ENCODE data around the gene GDPD5.

The GDPD5 gene

GRCh38 chr11:75518204-75518549 is 7.6 kb downstream of the GDPD5 start:
- H3K27me3 Mint-ChIP-seq (ENCODE audit: low read depth) = peaks cover 2% of the 10 kb centered on the region
- H3K27ac Mint-ChIP-seq = no peak overlapping the region
- H3K36me3 Mint-ChIP-seq (ENCODE audit: low read depth) = peaks cover 4% of the 10 kb centered on the region
- H3K9me3 Mint-ChIP-seq = no peaks in the 10 kb centered on the region
- no peak overlapping the region for H3K4me3 Mint-ChIP-seq
- H3K4me1 Mint-ChIP-seq (ENCODE audit: low read depth) = peaks cover 13% of the 10 kb centered on the region

DNA sequence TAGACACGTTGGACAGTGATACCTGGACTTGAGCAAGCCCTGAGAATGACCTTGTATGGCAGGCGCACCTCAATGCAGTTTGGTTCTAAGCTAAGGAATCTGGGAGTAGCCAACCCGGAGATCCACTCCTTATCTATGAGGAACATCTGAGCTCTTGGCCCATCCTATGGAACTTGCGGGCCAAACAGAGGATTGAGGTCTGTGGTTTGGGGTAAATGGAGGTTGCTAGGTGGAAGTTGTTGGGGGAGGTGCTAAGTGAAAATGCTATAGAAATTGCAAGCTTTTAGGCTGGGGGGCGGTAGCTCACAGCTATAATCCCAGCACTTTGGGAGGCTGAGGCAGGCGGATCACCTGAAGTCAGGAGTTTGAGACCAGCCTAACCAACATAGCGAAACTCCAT is 8.9 kb downstream of the GDPD5 start:
- H3K4me3 Mint-ChIP-seq = no peak overlapping the region
- H3K27ac Mint-ChIP-seq = peak overlapping the region; percentile 46
- H3K4me1 Mint-ChIP-seq (ENCODE audit: low read depth) = peaks cover 13% of the 10 kb centered on the region

GRCh38 chr11:75516140-75516539 is 9.6 kb downstream of the GDPD5 start:
- peaks cover 16% of the 10 kb centered on the region for H3K4me1 Mint-ChIP-seq (ENCODE audit: low read depth)
- no peak overlapping the region for H3K27ac Mint-ChIP-seq
- H3K27me3 Mint-ChIP-seq (ENCODE audit: low read depth) = no peaks in the 10 kb centered on the region
- H3K36me3 Mint-ChIP-seq (ENCODE audit: low read depth) = peaks cover 4% of the 10 kb centered on the region
- no peak overlapping the region for H3K4me3 Mint-ChIP-seq
- no peaks in the 10 kb centered on the region for H3K9me3 Mint-ChIP-seq

More for the DNA sequence above, 8.9 kb downstream of the GDPD5 start:
- Mint-ChIP-seq H3K36me3 (ENCODE audit: low read depth) (peaks cover 4% of the 10 kb centered on the region), H3K9me3 (no peaks in the 10 kb centered on the region), H3K27me3 (ENCODE audit: low read depth) (no peaks in the 10 kb centered on the region)

GRCh38 chr11:75514596-75514995 is 11.1 kb downstream of the GDPD5 start:
- no peaks in the 10 kb centered on the region for H3K9me3 Mint-ChIP-seq
- peaks cover 4% of the 10 kb centered on the region for H3K36me3 Mint-ChIP-seq (ENCODE audit: low read depth)
- H3K27ac Mint-ChIP-seq = no peak overlapping the region
- H3K4me1 Mint-ChIP-seq (ENCODE audit: low read depth) = peaks cover 16% of the 10 kb centered on the region
- H3K27me3 Mint-ChIP-seq (ENCODE audit: low read depth) = no peaks in the 10 kb centered on the region
- no peak overlapping the region for H3K4me3 Mint-ChIP-seq

GRCh38 chr11:75513250-75513649 is 12.5 kb downstream of the GDPD5 start:
- Mint-ChIP-seq H3K27me3 (ENCODE audit: low read depth) (no peaks in the 10 kb centered on the region), H3K9me3 (no peaks in the 10 kb centered on the region), H3K27ac (no peak overlapping the region), H3K4me3 (no peak overlapping the region), H3K36me3 (ENCODE audit: low read depth) (peaks cover 4% of the 10 kb centered on the region), H3K4me1 (ENCODE audit: low read depth) (peaks cover 17% of the 10 kb centered on the region)

DNA sequence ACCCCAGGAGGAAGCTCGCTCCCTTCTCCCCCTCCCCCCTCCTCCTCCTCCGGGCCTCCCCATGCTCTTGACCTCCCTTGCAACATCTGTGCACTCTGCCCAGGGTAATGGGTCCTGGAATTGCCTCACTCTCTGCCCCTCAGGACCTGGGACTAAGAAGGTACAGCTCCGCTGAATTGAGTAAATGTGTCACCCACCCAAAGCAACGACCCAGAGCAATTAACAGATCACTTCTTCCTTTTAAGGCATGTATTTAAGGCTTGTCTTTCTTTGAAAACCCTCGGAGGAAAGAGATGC is 15.1 kb downstream of the GDPD5 start:
- Mint-ChIP-seq H3K9me3 (no peaks in the 10 kb centered on the region), H3K27ac (no peak overlapping the region), H3K4me1 (ENCODE audit: low read depth) (peaks cover 9% of the 10 kb centered on the region), H3K4me3 (no peak overlapping the region), H3K36me3 (ENCODE audit: low read depth) (no peaks in the 10 kb centered on the region), H3K27me3 (ENCODE audit: low read depth) (no peaks in the 10 kb centered on the region)

GRCh38 chr11:75510004-75510722 is 15.6 kb downstream of the GDPD5 start:
- Mint-ChIP-seq H3K36me3 (ENCODE audit: low read depth) (no peaks in the 10 kb centered on the region), H3K27ac (no peak overlapping the region), H3K27me3 (ENCODE audit: low read depth) (no peaks in the 10 kb centered on the region), H3K4me1 (ENCODE audit: low read depth) (peaks cover 9% of the 10 kb centered on the region), H3K4me3 (no peak overlapping the region), H3K9me3 (no peaks in the 10 kb centered on the region)

DNA sequence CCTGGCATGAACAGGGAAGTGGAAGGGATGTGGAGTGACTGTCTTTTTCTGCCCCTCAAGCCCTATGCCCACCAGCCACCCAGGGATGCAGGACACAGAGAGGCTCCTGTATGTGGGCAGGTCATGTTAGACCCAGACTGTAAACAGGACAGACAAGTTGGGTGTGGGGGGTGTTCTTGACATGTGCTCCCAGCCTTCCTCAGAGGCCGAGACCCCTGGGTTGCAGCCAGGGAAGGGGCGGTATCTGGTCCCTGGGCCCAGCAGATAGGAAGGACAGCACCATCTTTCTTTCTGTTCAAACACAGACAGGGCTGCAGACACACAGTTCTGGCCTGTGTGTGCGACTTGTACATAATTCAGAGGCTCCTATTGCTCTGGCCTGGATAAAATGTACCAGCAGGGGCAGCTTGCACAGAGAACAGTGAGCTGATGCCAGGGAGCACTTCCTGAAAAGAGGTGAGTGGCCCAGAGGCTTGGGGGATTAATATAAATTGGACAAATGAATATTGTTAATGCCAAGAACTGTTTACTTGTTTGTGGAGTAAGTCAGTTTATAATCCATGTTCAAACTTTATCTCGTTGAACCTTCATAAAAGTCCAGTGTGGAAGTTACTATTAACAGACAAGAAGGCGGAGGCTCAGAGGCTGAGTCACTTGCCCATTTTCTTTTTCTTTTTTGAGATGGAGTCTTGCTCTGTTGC is 16.6 kb downstream of the GDPD5 start:
- no peak overlapping the region for H3K27ac Mint-ChIP-seq
- H3K4me3 Mint-ChIP-seq = no peak overlapping the region
- H3K4me1 Mint-ChIP-seq (ENCODE audit: low read depth) = peaks cover 9% of the 10 kb centered on the region
- H3K9me3 Mint-ChIP-seq = no peaks in the 10 kb centered on the region
- no peaks in the 10 kb centered on the region for H3K36me3 Mint-ChIP-seq (ENCODE audit: low read depth)
- H3K27me3 Mint-ChIP-seq (ENCODE audit: low read depth) = no peaks in the 10 kb centered on the region

DNA sequence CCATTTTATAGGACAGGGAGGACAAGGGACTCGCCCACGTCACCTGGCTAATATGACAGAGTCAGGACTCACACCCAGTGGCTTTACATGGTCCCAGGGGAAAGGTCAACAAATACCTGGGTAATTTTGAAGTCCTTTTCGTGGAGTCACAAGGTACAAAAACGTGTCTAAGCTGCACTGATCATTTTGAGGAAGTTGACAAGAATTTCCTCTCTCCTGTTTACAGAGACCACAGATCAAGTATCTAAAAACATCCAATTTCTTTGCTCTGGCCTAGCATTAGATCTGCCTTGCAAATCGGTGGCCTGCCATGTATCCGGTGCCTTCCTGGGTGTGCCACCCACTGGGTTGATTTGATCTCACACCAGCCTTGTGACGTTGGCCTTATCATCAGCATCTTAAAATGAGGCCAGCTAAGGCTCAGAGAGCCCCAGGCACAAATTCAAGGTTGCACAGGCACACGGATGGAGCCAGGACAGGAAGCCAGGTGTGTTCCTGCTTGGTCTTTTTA is 17.6 kb downstream of the GDPD5 start:
- peaks cover 9% of the 10 kb centered on the region for H3K4me1 Mint-ChIP-seq (ENCODE audit: low read depth)
- no peaks in the 10 kb centered on the region for H3K9me3 Mint-ChIP-seq
- H3K27me3 Mint-ChIP-seq (ENCODE audit: low read depth) = no peaks in the 10 kb centered on the region
- peak overlapping the region; percentile 81 for H3K27ac Mint-ChIP-seq
- no peaks in the 10 kb centered on the region for H3K36me3 Mint-ChIP-seq (ENCODE audit: low read depth)
- no peak overlapping the region for H3K4me3 Mint-ChIP-seq

DNA sequence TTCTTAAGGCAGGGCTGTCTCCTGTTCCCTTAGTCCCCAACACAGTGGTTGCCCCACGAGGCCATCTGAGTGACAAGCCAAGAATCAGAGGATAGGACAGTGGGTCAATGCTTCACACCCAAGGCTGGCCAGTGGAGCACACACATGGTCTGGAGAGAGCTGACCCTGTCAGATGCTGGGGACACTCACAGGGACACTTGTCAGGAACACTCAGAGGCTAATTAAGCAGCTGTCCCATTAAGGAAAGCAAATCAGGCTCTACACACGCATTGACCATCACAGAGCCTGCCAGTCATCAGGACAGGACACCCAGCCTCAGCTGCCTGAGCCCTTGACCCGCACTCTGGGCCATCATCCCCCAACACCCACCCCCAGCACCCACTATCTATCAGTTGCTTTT is 18.2 kb downstream of the GDPD5 start:
- H3K4me3 Mint-ChIP-seq = no peak overlapping the region
- peaks cover 10% of the 10 kb centered on the region for H3K4me1 Mint-ChIP-seq (ENCODE audit: low read depth)
- no peaks in the 10 kb centered on the region for H3K27me3 Mint-ChIP-seq (ENCODE audit: low read depth)

DNA sequence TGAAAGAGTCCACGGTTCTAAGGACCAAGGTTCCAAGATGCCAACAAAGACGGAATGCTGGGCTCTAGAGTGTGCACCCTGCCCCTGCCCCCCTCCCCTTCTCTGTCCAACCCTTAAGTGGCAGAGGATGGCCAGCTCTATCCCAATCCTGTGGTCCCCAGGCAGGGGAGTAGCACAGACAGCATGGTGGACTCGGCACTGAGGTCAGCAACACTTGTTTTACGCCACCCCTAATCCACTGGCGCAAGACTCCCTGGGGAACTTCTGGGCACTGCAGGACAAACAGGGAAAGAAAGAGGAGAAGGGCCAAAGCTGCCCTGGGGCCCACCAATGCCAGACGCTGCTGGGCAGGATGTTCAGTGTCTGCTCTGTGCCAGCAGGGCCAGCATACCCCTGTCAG is 18.9 kb downstream of the GDPD5 start:
- Mint-ChIP-seq H3K27ac (no peak overlapping the region), H3K4me3 (no peak overlapping the region), H3K36me3 (ENCODE audit: low read depth) (no peaks in the 10 kb centered on the region), H3K9me3 (no peaks in the 10 kb centered on the region), H3K4me1 (ENCODE audit: low read depth) (peaks cover 18% of the 10 kb centered on the region), H3K27me3 (ENCODE audit: low read depth) (no peaks in the 10 kb centered on the region)

More for the DNA sequence above, 18.2 kb downstream of the GDPD5 start:
- H3K9me3 Mint-ChIP-seq = no peaks in the 10 kb centered on the region
- H3K36me3 Mint-ChIP-seq (ENCODE audit: low read depth) = no peaks in the 10 kb centered on the region
- peak overlapping the region; percentile 81 for H3K27ac Mint-ChIP-seq

- H3K4me3 Mint-ChIP-seq = no peak overlapping the region
- H3K27me3 Mint-ChIP-seq (ENCODE audit: low read depth) = no peaks in the 10 kb centered on the region
- H3K36me3 Mint-ChIP-seq (ENCODE audit: low read depth) = no peaks in the 10 kb centered on the region
- H3K27ac Mint-ChIP-seq = no peak overlapping the region
- H3K9me3 Mint-ChIP-seq = no peaks in the 10 kb centered on the region
- H3K4me1 Mint-ChIP-seq (ENCODE audit: low read depth) = peaks cover 15% of the 10 kb centered on the region
Observed at GRCh38 chr11:75505916-75506692, 19.6 kb downstream of the GDPD5 start.

DNA sequence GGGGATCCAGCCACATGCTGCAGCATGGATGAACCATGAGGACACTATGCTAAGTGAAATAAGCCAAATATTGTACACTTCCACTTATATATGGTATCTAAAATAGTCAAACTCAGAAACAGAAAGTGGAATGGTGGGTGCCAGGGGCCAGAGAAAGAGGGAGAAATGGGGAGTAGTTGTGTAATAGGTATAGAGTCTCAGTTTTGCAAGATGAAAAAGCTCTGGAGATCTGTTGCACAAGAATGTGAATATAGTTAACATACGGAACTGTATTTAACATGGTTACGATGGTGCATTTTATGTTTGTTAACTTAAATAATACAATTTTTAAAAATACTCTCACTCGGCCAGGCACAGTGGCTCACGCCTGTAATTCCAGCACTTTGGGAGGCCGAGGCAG is 21.2 kb downstream of the GDPD5 start:
- Mint-ChIP-seq H3K27ac (no peak overlapping the region), H3K4me1 (ENCODE audit: low read depth) (peaks cover 17% of the 10 kb centered on the region), H3K9me3 (no peaks in the 10 kb centered on the region), H3K4me3 (no peak overlapping the region), H3K36me3 (ENCODE audit: low read depth) (no peaks in the 10 kb centered on the region), H3K27me3 (ENCODE audit: low read depth) (no peaks in the 10 kb centered on the region)

GRCh38 chr11:75503531-75504099 is 22.1 kb downstream of the GDPD5 start:
- H3K9me3 Mint-ChIP-seq = no peaks in the 10 kb centered on the region
- no peak overlapping the region for H3K27ac Mint-ChIP-seq
- H3K4me1 Mint-ChIP-seq (ENCODE audit: low read depth) = peaks cover 17% of the 10 kb centered on the region
- no peaks in the 10 kb centered on the region for H3K36me3 Mint-ChIP-seq (ENCODE audit: low read depth)
- no peak overlapping the region for H3K4me3 Mint-ChIP-seq
- no peaks in the 10 kb centered on the region for H3K27me3 Mint-ChIP-seq (ENCODE audit: low read depth)

Data from T-helper 1 cell treated with Interleukin-12 subunit alpha and Interleukin-12 subunit beta and Interleukin-4 antibody, amounts not matched to agents 30 μg/mL and 1 μg/mL, for 36 hours (primary cell).